ENCODE measurements around the gene KRT14. TPM values are rescaled to one million over a fixed set of nuclear protein-coding genes. Genes with fewer than 3 reads are reported as not detected.

The KRT14 gene
- total RNA-seq, 5 donors from 2014 or later (not counting 1 experiment from before 2014, with no cell fraction given) = not detected

DNA sequence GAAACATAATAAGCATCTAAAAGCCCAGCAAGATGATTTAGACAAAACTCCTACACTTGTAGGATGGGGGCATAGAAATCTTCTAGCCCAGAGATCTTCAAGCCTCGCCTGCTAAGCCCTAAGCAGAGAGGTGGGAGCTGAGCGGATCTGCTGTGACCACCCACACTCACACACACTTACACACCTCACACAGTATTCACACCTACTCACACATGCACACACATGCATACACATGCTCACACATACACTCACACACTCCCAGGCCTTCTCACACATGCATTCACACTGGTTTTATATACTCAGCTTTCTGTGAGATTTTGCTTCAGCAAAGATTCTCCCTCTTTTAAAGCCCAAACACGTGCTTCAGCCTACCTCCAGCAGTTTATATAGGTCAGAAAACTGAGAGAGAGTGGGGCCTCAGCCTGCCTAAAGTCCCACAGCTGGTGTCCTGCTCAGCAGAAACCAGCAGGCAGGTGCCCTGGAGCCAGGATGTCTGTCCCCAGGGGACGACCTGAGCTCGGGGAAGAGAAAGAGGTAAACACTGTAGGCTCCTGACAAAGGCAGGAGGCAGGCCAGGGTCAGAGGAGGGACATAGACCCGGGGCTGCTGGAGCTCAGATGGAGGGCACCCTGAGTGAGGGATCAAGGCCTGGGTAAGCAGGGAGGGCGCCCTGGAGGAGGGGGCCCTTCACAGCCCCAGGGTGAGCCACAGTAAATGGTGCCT lies 46.6 kb downstream of the KRT14 start:
- no peaks in the 10 kb centered on the region for H3K4me1 Mint-ChIP-seq
- Histone ChIP-seq H3K4me3 (ENCODE audit: control insufficient read depth in 1 of 2, extremely low read depth in 1 of 2, low read length in 1 of 2) (no peak overlapping the region), H3K27me3 (replicated peaks in 1 of 2; ENCODE audit: control insufficient read depth in 2 of 2, extremely low read depth in 1 of 2, insufficient read depth in 2 of 2, low read length in 1 of 2) (peaks cover 0 to 17% of the 10 kb centered on the region in 2 experiments), H3K27ac (ENCODE audit: low read length) (no peak overlapping the region), H3K36me3 (ENCODE audit: control insufficient read depth in 2 of 2, extremely low read depth in 1 of 2, insufficient read depth in 1 of 2, low read length in 1 of 2) (no peaks in the 10 kb centered on the region), H3K4me1 (ENCODE audit: control insufficient read depth in 1 of 2, extremely low read depth in 1 of 2, insufficient read depth in 2 of 2, low read length in 2 of 2) (no peaks in the 10 kb centered on the region), H3K9me3 (no peaks in the 10 kb centered on the region)
- ChIA-PET POLR2A (interaction anchor here in 1 of 2 donors (0.5 kb wide), 1 partner anchor 785 kb away, joined by 3 read pairs; the partner anchor contains the start of gene KRT25), CTCF (interaction anchor here in 1 of 2 donors (1.8 kb wide), 1 partner anchor 9 kb away, joined by 7 read pairs; no protein-coding TSS in a partner anchor)
- WGBS (ENCODE audit: insufficient coverage) = 76% methylated on average over 5 of the region's 7 CpGs
- no peak for ATAC-seq (replicated peaks in 1 of 4)
- DNase-seq = no peak
- H3K4me3 Mint-ChIP-seq = no peak overlapping the region
- no peaks in the 10 kb centered on the region for H3K9me3 Mint-ChIP-seq
- no peak overlapping the region for H3K27ac Mint-ChIP-seq
- H3K27me3 Mint-ChIP-seq = peaks cover 10 to 13% of the 10 kb centered on the region in 2 donors
- H3K36me3 Mint-ChIP-seq = no peaks in the 10 kb centered on the region

DNA sequence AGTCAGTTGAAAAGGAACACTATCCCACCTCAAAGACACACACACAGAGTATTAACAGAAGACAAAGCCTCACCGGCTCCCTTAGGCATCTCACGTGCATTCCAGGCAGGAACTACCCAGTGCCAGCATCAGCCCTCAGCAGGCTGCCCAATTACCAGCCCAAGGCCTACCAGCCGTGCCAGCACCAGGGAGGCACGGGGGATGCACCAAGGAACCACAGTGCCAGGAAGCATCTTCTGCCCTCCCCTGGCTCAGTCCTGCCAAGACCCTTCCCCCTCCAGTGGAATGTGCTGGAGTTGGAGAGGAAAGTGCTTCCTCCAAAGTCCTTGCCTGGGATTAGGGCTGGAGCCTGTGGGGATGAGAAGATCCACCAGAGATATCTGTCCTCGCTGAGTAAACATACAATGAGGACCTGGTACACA lies 47.6 kb downstream of the KRT14 start:
- POLR2A ChIA-PET = no interaction called here

DNA sequence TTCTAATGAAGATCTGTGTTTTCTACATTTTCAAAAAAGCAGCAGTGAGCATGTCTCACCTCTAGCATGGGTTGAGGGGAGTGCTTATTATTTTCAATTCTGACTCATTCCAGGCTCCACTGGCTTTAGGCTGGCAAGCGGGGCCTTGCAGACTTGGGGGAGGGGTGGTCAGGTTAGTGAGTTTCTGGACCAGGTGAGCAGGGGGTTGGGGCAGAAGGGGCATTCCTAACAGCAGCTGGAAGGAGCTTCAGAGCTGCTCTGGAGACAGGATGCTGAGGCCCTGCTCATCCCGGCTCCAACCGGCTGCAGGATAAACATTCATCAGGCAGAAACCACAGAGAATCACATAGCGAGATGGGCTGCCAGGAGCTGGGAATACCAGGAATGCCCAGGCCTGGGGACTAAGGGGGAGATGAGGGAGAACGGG lies 48.1 kb downstream of the KRT14 start:
- ATAC-seq (replicated peaks in 1 of 4) (no peak), DNase-seq (no peak)
- H3K27me3 Mint-ChIP-seq = peaks cover 15 to 17% of the 10 kb centered on the region in 2 donors
- no peak overlapping the region for H3K4me3 ChIP-seq (ENCODE audit: control insufficient read depth in 1 of 2, extremely low read depth in 1 of 2, low read length in 1 of 2)
- no peaks in the 10 kb centered on the region for H3K36me3 ChIP-seq (ENCODE audit: control insufficient read depth in 2 of 2, extremely low read depth in 1 of 2, insufficient read depth in 1 of 2, low read length in 1 of 2)
- no peaks in the 10 kb centered on the region for H3K4me1 Mint-ChIP-seq
- H3K36me3 Mint-ChIP-seq = no peaks in the 10 kb centered on the region
- ChIA-PET POLR2A (no interaction called here), CTCF (no interaction called here)
- H3K9me3 Mint-ChIP-seq = no peaks in the 10 kb centered on the region
- H3K9me3 ChIP-seq = no peaks in the 10 kb centered on the region
- no peak overlapping the region for H3K27ac Mint-ChIP-seq
- peaks cover 0 to 23% of the 10 kb centered on the region in 2 experiments for H3K27me3 ChIP-seq (replicated peaks in 1 of 2; ENCODE audit: control insufficient read depth in 2 of 2, extremely low read depth in 1 of 2, insufficient read depth in 2 of 2, low read length in 1 of 2)
- H3K27ac ChIP-seq (ENCODE audit: low read length) = no peak overlapping the region
- no peak overlapping the region for H3K4me3 Mint-ChIP-seq
- H3K4me1 ChIP-seq (ENCODE audit: control insufficient read depth in 1 of 2, extremely low read depth in 1 of 2, insufficient read depth in 2 of 2, low read length in 2 of 2) = no peaks in the 10 kb centered on the region
- WGBS (ENCODE audit: insufficient coverage) = 77% methylated on average over 4 of the region's 5 CpGs

More for the DNA sequence above, 47.6 kb downstream of the KRT14 start:
- CTCF ChIA-PET = no interaction called here
- Mint-ChIP-seq H3K27ac (no peak overlapping the region), H3K4me1 (no peaks in the 10 kb centered on the region), H3K9me3 (no peaks in the 10 kb centered on the region), H3K36me3 (no peaks in the 10 kb centered on the region), H3K27me3 (peaks cover 15 to 17% of the 10 kb centered on the region in 2 donors), H3K4me3 (no peak overlapping the region)
- no peaks in the 10 kb centered on the region for H3K4me1 ChIP-seq (ENCODE audit: control insufficient read depth in 1 of 2, extremely low read depth in 1 of 2, insufficient read depth in 2 of 2, low read length in 2 of 2)
- WGBS (ENCODE audit: insufficient coverage) = 64% methylated on average over 2 of the region's 5 CpGs
- no peak for DNase-seq
- no peak overlapping the region for H3K27ac ChIP-seq (ENCODE audit: low read length)
- ATAC-seq (replicated peaks in 1 of 4) = no peak
- no peak overlapping the region for H3K4me3 ChIP-seq (ENCODE audit: control insufficient read depth in 1 of 2, extremely low read depth in 1 of 2, low read length in 1 of 2)
- peaks cover 0 to 23% of the 10 kb centered on the region in 2 experiments for H3K27me3 ChIP-seq (replicated peaks in 1 of 2; ENCODE audit: control insufficient read depth in 2 of 2, extremely low read depth in 1 of 2, insufficient read depth in 2 of 2, low read length in 1 of 2)
- no peaks in the 10 kb centered on the region for H3K9me3 ChIP-seq
- H3K36me3 ChIP-seq (ENCODE audit: control insufficient read depth in 2 of 2, extremely low read depth in 1 of 2, insufficient read depth in 1 of 2, low read length in 1 of 2) = no peaks in the 10 kb centered on the region

DNA sequence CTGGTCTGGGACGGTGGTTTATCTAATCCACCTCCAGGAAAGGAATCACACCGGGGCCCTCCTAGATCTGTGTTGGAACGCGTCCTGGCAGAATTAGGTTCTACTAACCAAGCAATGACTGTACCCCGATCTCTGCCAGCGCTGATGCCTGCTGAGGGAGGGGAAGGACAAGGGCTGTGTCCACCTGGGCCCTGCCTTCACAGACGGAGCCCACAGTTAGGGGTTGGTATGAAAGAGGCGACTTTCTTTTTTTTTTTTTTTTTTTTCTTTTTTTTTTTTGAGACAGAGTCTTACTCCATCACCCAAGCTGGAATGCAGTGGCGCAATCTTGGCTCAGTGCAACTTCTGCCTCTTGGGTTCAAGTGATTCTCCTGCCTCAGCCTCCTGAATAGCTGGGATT lies 48.7 kb downstream of the KRT14 start:
- no peak overlapping the region for H3K27ac ChIP-seq (ENCODE audit: low read length)
- no peaks in the 10 kb centered on the region for H3K4me1 ChIP-seq (ENCODE audit: control insufficient read depth in 1 of 2, extremely low read depth in 1 of 2, insufficient read depth in 2 of 2, low read length in 2 of 2)
- Mint-ChIP-seq H3K36me3 (no peaks in the 10 kb centered on the region), H3K4me1 (no peaks in the 10 kb centered on the region), H3K27ac (no peak overlapping the region), H3K4me3 (no peak overlapping the region), H3K27me3 (peaks cover 17 to 19% of the 10 kb centered on the region in 2 donors), H3K9me3 (no peaks in the 10 kb centered on the region)
- H3K36me3 ChIP-seq (ENCODE audit: control insufficient read depth in 2 of 2, extremely low read depth in 1 of 2, insufficient read depth in 1 of 2, low read length in 1 of 2) = no peaks in the 10 kb centered on the region
- ATAC-seq (replicated peaks in 1 of 4) = no peak
- ChIA-PET CTCF (no interaction called here), POLR2A (no interaction called here)
- peaks cover 0 to 26% of the 10 kb centered on the region in 2 experiments for H3K27me3 ChIP-seq (replicated peaks in 1 of 2; ENCODE audit: control insufficient read depth in 2 of 2, extremely low read depth in 1 of 2, insufficient read depth in 2 of 2, low read length in 1 of 2)
- WGBS (ENCODE audit: insufficient coverage) = 60% methylated on average over 2 of the region's 9 CpGs
- no peaks in the 10 kb centered on the region for H3K9me3 ChIP-seq
- H3K4me3 ChIP-seq (ENCODE audit: control insufficient read depth in 1 of 2, extremely low read depth in 1 of 2, low read length in 1 of 2) = no peak overlapping the region
- DNase-seq = no peak

DNA sequence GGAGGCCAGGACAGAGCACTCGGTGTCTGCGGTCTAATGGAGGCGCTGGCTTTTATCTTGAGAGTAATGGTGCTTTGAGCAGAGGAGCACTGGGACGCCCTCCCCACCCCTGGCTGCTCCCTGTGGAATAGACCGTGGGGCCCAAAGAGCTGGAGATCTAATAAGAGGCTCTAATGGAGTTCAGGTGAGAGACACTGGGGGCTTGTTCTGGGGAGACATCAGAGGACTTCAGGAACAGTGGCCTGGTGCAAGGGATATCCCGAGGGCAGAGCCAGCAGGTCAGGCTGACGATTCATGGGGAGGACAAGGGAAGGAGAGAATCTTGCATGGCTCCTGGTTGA lies 49.1 kb downstream of the KRT14 start:
- peaks cover 21 to 23% of the 10 kb centered on the region in 2 donors for H3K27me3 Mint-ChIP-seq
- DNase-seq = no peak
- H3K4me1 Mint-ChIP-seq = no peaks in the 10 kb centered on the region
- Histone ChIP-seq H3K27me3 (replicated peaks in 1 of 2; ENCODE audit: control insufficient read depth in 2 of 2, extremely low read depth in 1 of 2, insufficient read depth in 2 of 2, low read length in 1 of 2) (peaks cover 0 to 30% of the 10 kb centered on the region in 2 experiments), H3K4me3 (ENCODE audit: control insufficient read depth in 1 of 2, extremely low read depth in 1 of 2, low read length in 1 of 2) (no peak overlapping the region), H3K9me3 (no peaks in the 10 kb centered on the region), H3K36me3 (ENCODE audit: control insufficient read depth in 2 of 2, extremely low read depth in 1 of 2, insufficient read depth in 1 of 2, low read length in 1 of 2) (no peaks in the 10 kb centered on the region), H3K4me1 (ENCODE audit: control insufficient read depth in 1 of 2, extremely low read depth in 1 of 2, insufficient read depth in 2 of 2, low read length in 2 of 2) (no peaks in the 10 kb centered on the region), H3K27ac (ENCODE audit: low read length) (no peak overlapping the region)
- WGBS (ENCODE audit: insufficient coverage) = 100% methylated on average over 3 of the region's 7 CpGs
- ChIA-PET POLR2A (no interaction called here), CTCF (no interaction called here)
- H3K36me3 Mint-ChIP-seq = no peaks in the 10 kb centered on the region
- no peak overlapping the region for H3K27ac Mint-ChIP-seq
- H3K4me3 Mint-ChIP-seq = no peak overlapping the region
- ATAC-seq (replicated peaks in 1 of 4) = no peak
- H3K9me3 Mint-ChIP-seq = no peaks in the 10 kb centered on the region

DNA sequence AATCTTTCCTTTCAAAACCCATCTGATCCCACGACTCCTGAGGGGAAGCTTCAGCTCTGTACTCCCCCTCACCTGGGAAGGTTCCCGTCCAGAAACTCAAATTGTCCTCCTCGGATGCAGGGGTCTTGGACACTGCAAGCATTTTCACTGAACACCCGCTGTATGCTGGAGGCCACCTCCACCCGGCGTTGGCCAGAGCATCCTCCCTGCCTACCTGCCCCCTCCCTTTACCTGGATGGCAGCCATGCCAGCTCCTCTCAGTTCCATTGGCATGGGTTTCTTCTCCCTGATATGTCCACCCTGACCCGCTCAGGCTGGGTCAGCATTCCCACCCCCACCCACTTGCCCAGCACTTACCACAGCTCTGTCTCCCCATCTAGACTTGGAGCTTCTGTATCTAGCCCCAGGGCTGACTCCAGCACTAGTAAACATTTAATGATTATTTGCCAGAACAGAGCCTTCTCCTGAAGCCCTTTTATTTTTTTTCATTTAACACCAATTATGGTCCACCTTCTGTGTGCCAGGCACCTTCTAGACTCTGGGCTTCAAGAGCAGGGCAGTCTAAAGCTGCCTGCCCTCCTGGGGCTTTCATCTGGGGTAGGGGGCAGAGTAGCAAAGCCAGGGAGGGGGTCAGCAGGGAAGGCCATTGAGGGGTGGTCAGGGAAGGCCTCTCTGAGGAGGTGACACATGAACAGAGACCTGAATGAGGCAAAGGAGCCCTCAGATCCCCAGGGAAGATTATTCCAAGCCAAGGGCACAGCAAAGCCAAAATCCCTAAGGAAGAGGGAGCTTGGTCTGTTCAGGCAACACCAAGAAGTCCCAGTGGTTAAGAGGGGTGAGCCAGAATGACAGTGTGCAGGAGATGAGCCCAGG lies 49.7 kb downstream of the KRT14 start:
- POLR2A ChIA-PET = no interaction called here
- Histone ChIP-seq H3K36me3 (ENCODE audit: control insufficient read depth in 2 of 2, extremely low read depth in 1 of 2, insufficient read depth in 1 of 2, low read length in 1 of 2) (no peaks in the 10 kb centered on the region), H3K4me1 (ENCODE audit: control insufficient read depth in 1 of 2, extremely low read depth in 1 of 2, insufficient read depth in 2 of 2, low read length in 2 of 2) (no peaks in the 10 kb centered on the region), H3K27ac (ENCODE audit: low read length) (no peak overlapping the region), H3K4me3 (ENCODE audit: control insufficient read depth in 1 of 2, extremely low read depth in 1 of 2, low read length in 1 of 2) (no peak overlapping the region), H3K9me3 (no peaks in the 10 kb centered on the region), H3K27me3 (replicated peaks in 1 of 2; ENCODE audit: control insufficient read depth in 2 of 2, extremely low read depth in 1 of 2, insufficient read depth in 2 of 2, low read length in 1 of 2) (peaks cover 0 to 33% of the 10 kb centered on the region in 2 experiments)
- no peak for ATAC-seq (replicated peaks in 1 of 4)
- peaks cover 27 to 28% of the 10 kb centered on the region in 2 donors for H3K27me3 Mint-ChIP-seq
- WGBS (ENCODE audit: insufficient coverage) = 78% methylated on average over 7 of the region's 7 CpGs
- H3K4me3 Mint-ChIP-seq = no peak overlapping the region
- no peaks in the 10 kb centered on the region for H3K9me3 Mint-ChIP-seq
- H3K36me3 Mint-ChIP-seq = no peaks in the 10 kb centered on the region
- no peak overlapping the region for H3K27ac Mint-ChIP-seq
- no peak for DNase-seq
- CTCF ChIA-PET = no interaction called here
- H3K4me1 Mint-ChIP-seq = no peaks in the 10 kb centered on the region

Measured in T-cell (primary cell).